SHP77 (cell line): ENCODE data around the gene TMEM221.
"Not testable (repeated sequence)": the region's sequence is repeated elsewhere in the genome, so short reads cannot be mapped to it uniquely, and the experiment has no call there.

Source experiments
- DNase-seq, 2 experiments: peaks; one replicate each; lab custom pipeline; 2025; lab: John Stamatoyannopoulos, UW

Gene TMEM221

DNA sequence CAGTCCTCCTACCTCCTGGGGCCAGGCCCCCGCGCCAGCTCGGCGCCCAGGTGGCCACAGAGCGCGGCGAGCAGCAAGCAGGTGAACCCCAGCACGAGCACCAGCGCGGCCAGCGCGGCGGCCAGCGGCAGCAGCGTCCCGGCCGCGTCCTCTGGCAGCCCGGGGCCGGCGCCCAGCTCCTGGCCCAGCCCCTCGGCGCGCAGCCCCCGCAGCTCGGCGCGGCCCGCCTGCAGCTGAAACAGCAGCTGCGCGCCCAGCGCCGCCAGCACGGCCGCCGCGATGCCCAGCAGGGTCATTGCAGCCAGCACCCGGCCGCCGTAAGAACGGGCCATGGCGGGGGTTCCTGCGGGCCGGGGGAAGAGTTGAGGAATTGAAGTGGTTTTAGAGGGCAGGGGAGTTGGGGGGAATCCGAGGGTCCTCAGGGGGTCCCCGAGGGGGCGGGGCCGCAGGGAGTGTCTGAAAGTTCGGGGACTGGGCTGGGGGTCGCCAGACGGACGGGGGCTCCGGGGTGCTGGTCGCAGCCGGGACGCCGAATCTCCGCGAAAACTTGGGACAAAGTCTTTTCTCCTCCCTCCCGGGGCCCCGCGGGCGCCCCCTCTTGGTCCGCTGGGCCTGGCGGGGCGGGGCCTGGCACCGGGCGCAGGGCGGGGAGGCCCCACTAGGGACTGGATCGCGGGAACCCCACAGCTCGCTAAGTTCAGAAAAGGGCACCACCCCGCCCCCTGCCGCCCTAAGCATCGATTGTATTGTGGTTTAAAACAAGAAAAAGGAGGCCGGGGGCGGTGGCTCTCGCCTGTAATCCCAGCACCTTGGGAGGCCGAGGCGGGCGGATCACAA is at the start of gene TMEM221:
Gene TMEM221 (minus strand): TSS at position 538 of the 837 bp plus-strand sequence. CDS start 206 bp downstream, at position 332.
- DNase-seq: peak in 1 of 2 experiments; percentile 15

DNA sequence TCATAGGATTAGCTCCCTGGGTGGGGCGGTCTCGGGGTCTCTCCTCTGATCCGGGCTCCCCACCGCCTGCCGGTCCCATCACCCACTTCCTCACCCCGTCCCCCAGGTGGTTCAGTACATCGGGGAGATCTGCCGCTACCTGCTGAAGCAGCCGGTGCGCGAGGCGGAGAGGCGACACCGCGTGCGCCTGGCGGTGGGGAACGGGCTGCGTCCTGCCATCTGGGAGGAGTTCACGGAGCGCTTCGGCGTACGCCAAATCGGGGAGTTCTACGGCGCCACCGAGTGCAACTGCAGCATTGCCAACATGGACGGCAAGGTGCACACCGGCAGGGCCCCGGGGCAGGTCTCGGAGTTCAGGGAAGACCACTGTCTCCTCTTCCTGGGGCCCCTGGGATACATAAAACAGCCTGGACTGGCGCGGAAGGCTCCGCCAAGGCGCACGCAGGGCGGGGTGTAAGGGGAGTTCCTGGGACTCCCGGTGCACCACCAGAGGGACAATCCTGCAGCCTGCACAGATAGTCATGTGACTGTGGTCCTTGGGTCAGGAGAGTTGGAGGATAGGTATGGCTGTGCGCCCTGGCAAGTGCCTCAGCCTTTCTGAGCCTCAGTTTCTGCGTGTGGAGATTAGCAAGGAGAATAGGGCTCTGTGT is 48.8 kb upstream of the TMEM221 start:
- DNase-seq: no peak

DNA sequence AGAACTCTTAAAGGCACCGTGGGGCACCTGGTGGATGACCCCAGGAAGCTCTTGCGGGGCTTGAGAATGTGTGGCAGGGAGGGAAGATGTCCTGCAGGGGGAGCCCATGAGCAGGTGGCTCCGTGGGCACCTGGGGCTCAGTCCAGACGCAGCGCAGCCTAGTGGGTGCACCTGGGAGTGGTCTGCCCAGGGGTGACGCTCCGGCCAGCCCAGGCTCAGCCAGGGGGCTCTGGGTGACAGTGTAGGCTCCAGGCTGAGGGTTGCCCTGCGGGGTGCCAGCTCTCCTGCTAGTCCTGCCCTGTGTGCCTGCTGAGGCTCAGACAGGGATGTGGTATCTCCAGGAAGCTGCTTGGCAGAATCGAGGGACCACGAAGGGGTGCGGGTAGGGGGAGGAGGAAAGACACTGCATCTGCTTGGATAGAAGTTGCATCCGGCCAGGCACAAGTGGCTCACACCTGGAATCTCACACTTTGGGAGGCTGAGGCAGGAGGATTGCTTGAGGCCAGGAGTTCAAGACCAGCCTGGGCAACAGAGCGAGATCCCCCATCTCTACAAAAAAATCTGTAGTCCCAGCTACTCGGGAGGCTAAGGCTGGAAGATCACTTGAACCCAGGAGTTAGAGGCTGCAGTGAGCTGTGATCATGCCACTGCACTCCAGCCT is 48.0 kb upstream of the TMEM221 start:
- DNase-seq: peak; percentile 74 to 82

DNA sequence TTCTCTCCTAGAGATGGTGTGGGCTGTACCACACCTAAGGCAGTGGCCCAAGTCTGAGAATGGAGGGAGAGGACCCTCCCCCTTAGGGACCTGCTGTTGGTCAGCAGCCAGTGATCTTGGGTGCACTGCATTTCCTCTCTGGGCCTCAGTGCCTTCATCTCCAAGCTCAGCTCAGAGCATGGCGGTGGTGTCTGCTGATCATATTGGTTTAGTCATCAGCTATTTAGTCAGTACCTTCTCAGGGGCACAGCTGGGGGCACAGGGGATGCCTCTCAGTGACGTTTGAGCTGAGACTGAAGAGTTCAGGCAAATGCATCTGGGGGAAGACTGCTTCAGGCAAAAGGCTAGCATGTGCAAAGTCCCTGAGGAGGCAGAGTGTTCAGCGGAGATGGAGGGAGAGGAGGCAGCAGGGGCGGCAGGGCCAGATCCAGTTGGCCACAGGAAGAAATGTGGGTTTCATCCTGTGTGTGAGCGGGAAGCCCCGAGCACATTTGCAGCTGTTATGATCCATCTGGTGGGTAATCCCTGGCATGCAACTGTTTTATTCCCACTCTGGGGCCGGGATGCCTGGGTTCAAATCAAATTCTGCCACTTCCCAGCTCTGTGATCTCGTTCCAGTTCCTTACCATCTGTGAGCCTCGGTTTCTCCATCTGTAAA is 47.3 kb upstream of the TMEM221 start:
- DNase-seq: no peak

DNA sequence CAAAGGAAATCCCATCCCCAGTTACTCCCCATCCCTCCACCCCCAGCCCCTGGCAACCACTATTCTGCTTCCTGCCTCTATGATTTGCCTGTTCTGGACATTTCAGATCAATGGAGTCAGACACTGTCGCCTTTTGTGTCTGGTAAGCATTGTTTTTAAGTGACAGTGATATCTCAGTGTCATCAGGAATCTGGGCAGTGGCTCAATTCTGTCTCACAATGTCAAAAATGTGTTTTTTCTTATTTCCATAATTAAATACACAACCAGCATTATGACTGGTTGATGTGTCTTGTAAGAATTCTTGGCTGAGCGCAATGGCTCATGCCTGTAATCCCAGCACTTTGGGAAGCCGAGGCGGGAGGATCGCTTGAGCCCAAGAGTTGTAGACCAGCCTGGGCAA is 42.8 kb upstream of the TMEM221 start:
- DNase-seq: no peak

DNA sequence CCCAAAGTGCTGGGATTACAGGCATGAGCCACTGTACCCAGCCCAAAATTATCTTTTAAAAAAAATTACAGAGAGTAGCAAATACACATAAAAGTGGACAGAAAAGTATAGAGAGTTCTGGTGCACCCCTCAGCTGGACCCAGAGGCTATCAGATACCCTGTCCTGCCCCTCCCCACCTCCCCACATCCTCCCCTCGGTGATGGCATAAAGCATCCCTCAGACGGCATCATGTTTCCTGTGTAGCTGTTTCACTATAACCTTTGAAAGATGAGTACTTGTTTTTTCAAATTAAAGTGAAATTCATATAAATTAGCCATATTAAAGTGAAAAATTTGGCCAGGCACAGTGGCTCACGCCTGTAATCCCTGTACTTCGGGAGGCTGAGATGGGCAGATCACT is 41.9 kb upstream of the TMEM221 start:
- DNase-seq: no peak

DNA sequence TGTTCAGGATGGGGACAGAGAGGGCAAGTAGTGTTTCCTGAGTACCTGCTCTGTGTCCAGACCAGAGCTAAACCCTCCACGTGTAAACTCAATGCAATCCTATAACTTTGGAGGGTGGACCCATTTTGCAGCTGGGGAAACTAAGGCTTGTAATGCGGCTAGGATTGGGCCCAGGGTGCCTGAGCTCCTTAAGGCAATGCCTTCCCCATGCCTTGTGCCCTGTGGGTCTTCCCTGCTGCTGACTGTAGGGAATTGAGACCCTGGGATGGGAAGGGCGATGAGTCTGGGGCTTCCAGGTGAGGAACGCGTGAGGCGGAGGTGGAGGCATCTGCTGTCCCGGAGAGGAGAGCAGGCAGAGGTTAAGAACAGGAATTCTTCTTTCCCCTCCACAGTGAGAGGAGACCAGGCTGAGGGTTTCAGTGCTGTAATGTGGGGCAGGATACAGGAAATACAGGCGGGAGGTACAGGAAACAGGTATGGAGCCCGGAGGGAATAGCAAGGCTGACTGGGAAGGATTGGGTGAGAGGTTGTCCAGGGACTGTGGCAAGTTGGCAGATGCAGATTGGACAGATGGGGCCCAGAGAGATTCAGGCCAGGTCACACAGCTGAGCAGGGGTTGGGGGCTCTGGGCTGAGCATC is 41.0 kb upstream of the TMEM221 start:
- DNase-seq: no peak

DNA sequence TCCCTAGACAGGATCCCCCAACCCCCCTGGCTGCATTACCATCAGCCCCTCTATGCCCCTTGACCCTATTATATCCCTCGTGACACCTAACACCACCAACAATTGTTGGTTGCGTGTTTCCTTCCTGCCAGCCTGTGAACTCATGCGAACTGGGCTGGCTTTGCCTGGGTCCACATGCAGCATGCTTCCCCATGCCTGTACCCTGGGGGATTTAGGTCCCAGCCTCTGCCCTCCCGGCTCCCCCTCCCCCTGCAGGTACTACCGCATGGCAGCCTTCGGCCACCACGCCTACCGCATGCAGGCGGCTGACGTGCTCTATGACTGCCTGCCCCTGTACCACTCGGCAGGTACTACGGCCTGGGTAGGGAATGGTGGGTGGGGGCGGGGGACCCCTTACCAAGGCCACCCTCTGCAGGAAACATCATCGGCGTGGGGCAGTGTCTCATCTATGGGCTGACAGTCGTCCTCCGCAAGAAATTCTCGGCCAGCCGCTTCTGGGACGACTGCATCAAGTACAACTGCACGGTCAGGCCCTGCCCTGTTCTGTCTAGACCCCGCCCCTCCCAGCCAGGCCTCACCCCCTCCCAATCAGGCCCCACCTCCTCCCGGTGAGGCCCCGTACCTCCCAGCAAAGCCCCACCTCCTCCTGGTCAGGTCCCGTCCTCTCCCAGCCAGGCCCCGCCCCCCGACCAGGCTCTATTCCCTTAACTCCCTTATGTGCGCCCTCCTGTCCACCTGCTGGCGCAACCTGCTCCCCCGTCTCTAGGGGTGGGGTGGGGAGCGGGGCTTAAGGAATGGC is 40.3 kb upstream of the TMEM221 start:
- peak; percentile 20 to 56 for DNase-seq

DNA sequence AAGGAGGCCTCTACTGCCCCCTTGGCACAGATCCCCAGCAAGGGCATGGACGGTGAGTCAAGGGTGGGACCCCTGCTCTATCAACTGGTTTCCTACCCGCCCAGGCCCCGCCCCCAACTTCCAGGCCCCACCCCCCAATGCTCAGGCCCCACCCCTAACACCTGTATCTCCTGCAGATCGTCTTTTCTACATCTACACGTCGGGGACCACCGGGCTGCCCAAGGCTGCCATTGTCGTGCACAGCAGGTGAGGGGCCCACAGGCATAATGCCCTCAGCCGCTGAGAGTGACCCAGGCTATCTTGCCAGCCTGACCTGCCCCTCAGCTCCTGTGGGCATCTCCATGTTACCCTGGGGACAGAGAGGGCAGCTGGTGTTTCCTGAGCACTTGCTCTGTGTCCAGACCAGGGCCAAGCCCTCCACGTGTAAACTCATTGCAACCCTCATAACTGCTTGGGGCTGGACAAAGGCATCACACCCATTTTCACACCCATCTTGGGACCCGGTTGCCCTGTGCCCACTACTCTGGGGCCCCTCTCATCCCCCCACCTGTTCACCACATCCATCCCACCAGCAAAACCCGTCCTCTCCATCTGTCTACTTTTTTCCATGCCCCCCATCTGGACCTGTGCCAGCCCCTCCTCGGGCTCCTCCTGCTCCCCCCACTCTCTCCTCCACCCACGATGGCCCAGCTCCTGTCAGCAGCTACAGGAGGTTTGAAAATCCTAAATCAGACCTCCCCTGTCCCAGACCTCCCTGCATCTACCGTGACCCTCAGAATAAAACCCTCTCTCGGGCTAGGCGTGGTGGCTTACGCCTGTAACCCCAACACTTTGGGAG is 39.0 kb upstream of the TMEM221 start:
- no peak for DNase-seq

DNA sequence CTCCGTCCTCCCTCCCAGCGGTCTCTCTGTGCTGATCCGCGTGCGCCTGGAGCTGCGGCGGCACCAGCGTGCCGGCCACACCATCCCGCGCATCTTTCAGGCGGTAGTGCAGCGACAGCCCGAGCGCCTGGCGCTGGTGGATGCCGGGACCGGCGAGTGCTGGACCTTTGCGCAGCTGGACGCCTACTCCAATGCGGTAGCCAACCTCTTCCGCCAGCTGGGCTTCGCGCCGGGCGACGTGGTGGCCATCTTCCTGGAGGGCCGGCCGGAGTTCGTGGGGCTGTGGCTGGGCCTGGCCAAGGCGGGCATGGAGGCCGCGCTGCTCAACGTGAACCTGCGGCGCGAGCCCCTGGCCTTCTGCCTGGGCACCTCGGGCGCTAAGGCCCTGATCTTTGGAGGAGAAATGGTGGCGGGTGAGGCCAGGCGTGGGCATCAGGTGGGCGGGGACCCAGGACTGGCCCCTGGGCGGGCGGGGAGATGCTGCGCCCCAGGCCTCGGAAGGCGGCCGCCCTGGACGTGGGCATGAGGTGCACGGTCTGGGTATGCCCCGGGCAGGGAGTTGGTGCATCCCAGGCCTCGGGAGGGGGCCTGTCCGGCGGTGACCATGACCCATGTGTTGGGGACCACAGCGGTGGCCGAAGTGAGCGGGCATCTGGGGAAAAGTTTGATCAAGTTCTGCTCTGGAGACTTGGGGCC is 38.2 kb upstream of the TMEM221 start:
- no peak for DNase-seq

DNA sequence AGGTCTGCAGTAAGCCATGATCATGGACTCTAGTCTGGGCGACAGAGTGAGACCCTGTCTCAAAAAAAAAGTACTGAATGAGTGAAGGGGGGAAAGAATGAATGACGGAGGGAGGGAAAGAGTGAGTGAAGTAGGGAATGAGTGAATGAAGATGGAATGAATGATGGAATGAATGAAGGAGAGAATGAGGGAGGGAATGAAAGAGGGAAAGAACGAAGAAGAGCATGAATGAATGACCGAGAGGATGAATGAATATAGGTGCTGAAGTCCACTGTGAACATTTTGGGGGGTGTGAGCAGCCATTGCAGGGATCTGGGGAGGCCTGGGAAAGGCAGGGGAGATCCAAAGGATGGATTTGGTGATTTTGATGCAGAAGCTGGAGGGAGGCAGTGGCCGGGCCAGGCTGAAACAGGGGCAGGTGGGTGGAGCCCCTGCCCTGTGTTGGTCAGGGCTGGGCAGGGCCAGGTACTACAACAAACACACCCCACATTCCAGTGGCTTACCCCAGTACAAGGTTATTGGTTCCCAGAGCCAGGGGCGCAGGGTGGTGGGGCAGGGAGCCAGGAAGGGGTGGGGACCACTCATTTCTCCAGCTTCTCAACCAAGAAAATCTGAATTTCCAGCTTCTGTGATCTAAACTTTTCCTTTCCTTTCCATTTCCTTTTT is 36.2 kb upstream of the TMEM221 start:
- DNase-seq: no peak

DNA sequence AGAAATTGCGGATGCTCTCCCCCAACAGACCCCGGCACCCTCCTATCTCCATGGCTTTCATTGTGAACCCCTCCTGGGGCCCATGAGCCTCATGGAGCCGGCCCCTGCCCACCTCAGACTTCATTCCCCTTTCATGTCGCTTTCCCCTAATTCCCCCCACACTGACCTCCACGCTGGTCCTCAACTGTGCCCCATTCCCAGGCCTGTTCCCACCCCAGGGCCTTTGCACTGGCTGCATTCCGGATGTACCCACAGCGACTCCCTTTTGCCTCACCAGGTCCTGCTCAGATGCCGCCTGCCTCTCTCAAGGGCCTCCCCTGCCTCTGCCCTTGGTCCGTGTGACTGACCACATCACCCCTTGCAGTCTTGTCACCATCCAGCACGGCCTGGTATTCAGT is 35.1 kb upstream of the TMEM221 start:
- DNase-seq: no peak

DNA sequence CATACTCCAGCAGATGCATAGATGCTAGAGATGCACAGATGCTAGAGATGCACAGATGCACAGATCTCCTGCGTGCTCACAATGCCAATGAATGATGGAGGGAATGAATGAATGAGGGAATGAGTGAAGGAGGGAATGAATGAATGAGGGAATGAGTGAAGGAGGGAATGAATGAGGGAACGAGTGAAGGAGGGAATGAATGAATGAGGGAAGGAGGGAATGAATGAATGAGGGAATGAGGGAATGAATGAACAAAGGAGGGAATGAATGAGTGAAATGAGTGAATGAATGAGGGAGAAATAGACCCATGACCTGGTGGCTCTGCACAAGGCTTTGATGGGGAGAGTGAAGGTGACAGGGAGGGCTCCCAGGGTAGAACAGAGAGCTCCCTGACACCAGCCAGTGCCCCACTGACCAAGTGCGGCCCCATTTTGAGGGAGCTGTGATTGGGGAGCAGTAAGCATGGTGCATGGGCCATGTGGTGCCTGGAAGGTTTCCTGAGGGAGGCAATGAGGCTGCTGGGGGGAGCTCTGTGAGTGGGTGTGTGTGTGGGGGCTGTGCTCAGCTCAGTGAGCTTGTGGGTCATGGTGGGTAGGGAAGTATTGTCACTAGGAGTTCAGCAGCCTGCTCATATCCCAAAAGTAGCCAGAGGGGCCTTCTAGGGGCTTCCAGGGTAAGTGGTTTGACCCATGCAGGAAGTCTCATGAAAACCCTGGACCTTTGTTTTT is 34.6 kb upstream of the TMEM221 start:
- no peak for DNase-seq

DNA sequence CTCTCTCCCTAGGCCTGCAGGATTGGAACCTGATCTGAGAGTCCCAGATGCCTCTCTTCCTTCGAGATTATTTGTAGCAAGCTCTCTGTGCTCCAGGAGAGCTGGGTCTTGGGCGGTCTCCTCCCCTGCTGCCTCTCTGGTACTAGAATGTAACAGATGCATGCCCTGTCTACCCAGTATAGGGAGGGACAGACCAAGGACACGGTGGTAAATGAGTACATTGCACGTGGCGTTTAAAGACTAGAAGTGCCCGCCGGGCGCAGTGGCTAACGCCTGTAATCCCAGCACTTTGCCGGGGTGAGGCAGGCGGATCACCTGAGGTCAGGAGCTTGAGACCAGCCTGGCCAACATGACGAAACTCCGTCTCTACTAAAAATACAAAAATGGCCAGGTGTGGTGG is 33.5 kb upstream of the TMEM221 start:
- no peak for DNase-seq

DNA sequence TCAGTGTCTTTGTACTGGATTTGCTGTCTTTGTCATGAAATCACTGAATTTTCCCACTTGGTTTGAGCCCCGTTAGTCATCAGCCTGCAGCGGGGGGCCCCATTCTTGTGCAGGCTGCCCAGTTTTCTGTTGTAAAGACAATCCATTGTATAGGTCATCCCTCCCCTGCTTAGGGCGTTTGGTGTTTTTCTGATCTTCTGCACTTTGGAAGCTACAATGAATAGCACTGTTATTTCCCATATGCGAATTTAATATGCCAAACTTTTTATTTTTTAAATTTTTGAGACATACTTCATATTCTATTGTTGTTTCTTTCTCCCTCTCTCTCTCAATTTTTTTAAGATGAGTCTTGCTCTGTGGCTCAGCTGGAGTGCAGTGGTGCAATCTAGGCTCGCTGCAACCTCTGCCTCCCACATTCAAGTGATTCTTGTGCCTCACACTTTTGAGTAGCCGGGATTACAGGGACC is 30.9 kb upstream of the TMEM221 start:
- no peak for DNase-seq

DNA sequence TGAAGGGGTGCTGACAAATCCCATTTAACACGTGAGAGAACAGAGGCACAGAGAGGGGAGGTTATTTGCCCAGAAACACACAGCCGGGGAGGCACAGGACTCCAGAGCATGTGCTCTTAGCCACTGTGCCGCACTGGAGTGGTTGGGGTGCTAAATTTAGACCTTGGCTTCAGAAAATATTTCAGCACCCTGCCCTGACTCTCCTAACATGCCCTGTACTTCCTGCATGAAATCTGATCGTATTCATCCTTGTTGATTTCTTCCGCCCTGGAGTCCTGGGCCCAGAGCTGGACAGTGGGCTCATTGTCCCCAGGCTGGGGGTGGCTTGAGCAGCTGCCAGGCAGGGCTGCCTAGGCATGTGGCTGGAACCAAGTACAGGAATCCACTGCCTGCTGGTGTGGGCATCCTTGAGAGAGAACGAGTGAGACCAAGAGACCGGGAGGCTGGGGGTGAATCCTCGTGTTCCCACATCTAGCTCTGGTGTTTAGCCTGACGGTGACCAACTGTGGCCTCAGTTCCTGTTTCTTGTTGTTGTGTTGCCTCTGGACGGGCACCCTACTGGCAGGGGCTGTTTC is 27.2 kb upstream of the TMEM221 start:
- no peak for DNase-seq

DNA sequence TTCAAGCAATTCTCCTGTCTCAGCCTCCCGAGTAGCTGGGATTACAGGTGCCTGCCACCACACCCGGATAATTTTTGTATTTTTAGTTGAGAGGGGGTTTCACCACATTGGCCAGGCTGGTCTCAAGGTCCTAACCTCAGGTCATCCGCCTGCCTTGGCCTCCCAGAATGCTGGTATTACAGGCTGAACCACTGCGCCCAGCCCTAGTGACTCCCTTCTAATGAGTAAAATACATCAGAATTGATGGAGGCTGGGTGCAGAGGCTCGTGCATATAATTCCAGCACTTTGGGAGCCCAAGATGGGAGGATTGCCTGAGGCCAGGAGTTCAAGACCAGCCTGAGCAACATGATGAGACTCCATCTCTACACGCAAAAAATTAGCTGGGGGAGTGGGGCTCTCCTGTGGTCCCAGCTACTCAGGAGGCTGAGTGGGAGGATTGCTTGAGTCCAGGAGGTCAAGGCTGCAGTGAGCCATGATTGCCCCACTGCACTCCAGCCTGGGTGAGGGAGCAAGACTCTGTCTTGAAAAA is 26.6 kb upstream of the TMEM221 start:
- not testable (repeated sequence) for DNase-seq

DNA sequence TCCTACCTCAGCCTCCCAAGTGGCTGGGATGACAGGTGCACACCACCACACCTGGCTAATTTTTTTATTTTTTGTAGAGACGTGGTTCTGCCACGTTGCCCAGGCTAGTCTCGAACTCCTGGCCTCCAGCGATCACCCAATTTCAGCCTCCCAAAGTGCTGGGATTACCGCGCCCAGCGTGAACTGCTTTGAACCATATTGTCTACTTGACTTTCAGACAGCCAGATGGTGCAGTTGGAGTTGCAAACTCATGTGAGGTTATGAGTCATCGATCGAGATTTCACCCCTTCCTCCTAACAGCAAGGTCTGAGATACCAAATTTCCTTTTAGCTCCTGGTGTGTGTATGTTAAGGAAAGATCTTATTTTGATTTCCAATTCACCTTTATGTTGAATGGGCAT is 24.6 kb upstream of the TMEM221 start:
- no peak for DNase-seq
